SHP77 treated with DMSO at 0.1 percent for 48 hours (cell line): ENCODE measurements around the gene IFNA1.
"Not testable (repeated sequence)": the region's sequence is repeated elsewhere in the genome, so short reads cannot be mapped to it uniquely, and the experiment has no call there.

Experiments used
- DNase-seq: peaks from one replicate; lab custom pipeline; 2025; lab: John Stamatoyannopoulos, UW

Gene IFNA1

DNA sequence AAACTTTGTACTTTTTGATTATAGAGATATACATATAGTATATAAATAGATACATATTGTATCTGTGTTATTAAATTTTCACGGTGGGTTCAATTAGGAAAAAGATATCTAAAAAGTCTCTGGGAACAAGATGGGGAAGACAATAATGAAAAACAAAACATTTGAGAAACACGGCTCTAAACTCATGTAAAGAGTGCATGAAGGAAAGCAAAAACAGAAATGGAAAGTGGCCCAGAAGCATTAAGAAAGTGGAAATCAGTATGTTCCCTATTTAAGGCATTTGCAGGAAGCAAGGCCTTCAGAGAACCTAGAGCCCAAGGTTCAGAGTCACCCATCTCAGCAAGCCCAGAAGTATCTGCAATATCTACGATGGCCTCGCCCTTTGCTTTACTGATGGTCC lies at the start of gene IFNA1:
TSS of gene IFNA1 (plus strand) at position 301 of the 400 bp plus-strand sequence. CDS start at position 370, 69 bp downstream.
- DNase-seq = no peak

DNA sequence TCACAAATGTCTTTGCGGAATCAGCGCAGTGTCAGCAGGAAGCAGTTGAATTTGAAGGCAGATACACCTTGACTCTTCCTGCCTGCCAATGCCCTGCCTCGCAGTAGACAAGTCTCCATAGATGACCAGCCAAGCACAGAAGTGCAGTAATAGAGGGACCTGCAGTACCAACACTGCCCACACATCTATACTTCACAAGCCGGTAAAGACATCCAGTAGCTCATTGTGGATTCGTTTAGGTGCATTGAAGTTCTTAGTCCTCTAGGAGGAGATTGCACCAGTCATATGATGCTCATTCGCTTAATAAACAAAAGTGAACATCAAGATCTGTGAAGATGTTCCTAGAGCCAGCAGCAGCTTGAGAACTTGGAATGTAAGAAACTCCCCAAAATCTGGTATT lies 48.0 kb upstream of the IFNA1 start:
- peak; percentile 0 for DNase-seq

DNA sequence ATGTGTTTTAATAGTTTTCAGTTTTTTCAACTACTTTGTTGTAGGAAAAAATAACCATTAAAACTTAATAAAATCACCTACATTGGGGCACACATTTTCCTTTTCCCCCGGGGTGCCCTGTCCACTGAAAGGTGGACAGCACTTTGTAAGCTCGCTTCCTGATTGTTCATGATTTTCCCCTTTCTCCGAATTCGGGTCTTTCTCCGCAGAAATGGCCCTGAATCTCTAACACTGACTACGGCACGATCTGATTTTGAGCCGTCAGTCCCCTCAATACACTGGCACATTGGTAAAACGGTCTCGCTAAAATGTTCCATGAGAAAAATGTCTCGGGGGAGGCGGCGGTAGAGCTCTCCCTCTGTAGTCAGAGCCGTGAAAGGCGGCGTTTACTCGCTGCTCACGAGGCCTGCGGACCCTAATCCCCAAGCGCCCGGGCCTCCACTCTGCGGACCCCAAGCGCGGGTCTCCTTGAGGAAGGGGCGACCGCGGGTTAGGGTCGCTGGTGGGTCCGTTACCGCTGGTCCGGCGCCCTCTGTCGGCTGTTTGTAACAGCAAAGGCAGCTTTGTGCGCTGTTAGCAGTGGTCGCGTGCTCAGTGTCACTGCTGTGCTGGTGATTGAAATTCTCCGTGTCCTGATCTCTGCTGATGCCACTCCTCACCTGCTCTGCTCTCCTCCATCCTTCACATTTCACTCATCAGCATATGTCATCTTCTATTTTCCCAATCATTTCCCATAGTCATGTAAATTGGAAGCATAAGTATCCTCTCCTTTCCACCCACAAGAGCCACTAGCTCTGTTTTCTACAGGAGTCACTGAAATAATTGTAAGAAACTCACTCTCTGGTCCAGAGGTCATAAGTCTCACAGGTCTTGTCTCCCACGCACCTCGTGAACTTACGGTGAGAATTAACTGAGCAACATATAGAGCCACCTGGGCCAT lies 44.2 kb upstream of the IFNA1 start:
- DNase-seq = no peak

DNA sequence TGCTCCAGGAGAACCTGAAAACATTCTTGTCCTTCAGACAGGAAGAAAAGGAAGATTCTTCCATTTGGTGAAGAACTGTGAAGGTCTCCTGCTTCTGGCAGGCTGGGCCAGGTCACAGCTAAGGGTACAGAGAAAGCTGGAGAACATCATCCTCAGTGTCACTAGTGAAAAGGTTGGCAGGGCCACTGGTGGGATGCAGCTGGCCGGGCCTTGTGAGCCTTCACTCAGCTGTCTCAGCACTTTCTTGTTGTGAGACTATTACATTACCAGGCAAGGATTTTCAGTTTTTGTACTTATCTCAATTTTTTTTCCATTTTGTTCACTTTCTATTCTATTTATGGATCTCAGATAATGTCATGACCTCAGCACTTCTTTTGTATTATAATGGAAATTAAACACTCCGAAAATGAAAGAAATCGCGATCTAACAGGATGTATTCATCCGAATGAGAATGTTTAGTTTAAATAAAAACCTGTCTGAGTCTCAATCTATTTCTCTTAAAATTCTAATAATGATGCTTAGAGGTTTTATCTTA lies 41.2 kb upstream of the IFNA1 start:
- no peak for DNase-seq

DNA sequence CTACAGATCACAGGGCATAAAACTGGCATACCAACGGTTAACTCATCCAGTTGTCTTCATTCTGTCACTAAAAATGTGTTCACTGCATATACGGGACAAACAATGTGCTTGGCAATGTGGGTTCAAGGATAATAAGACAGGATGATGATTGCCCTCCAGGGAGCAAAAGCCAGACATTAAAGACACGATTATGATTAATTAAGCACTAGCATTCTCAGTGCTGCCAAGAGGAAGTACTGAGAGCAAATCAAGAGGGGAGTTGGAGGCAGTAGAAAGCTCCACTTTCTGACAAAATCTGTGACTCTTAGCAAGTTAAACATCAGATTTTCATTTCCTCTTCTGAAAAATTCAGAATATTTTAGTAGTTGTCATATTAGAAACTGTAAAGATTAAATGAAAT lies 40.3 kb upstream of the IFNA1 start:
- DNase-seq = no peak

DNA sequence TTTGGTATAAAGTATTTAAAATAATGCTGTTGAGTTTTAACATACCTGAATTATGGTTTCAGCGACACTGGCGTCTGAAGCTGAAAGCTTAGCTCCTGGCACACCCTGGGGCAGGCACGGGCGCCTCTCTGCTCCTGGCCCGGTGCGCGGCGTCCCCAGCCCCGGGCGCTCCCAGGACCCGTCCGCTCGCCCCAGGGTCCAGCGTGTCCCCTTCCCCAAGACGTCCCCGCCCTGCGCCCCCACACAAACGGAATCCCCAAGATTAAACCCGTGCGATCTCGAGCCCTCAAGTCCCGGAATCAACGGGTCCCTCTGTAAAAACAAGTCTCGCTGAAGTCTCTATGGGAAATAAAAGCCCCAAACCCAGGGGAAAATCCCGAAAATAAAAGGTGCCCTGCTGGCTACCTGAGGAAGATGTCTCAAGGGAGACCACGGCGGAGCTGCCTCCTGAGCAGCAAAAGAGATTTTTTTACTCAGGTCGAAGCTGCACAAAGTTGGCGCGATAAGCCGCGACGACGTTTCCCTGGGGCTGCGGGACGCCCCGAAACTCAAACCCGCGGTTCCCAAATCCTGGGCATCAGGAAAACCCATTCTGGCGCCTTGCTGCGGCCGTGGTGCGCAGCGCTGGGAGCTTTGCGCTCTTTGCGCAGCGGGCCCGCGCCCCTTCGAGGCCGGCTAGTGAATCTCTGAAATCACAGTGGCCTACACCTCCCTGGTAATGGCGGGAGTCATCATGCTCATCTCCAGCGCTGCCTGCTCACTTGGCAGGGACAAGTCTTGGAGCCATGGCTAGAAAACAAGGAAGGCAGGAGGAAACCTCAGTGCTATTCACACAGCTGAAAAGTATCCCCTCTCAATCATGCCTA lies 37.6 kb upstream of the IFNA1 start:
- DNase-seq = no peak

DNA sequence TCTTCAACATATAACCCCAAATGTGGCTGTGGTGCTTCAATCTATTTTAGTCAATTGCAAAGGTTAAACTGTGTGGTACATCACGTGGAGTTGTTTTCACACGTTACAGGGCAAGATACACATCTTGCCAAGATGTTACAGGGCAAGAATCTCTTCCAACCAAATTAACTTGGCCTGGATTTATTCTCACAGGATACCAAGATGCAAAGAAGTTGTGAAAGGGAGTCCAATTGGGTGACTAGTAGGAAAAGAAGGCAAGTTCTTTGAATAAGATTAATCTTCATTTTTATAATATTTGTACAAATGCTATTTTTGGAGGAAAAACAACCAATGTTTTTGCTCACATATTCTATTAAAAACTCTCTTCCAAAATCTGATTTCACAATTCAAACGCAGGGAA lies 36.1 kb upstream of the IFNA1 start:
- DNase-seq = no peak

DNA sequence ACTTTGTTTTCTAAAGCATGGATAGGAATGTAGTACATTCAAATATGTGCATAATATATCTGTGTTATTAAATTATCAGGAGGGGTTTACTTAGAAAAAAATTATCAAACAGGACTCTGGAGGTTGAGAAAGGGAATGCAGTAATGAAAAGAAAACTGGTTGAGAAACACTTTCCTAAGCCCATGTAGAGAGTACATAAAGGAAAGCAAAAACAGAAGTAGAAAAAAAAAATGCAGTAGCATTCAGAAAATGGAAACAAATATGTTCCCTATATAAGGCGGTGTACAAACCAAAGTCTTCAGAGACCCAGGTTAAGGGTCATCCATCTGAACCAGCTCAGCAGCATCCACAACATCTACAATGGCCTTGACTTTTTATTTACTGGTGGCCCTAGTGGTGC lies 31.4 kb upstream of the IFNA1 start, which contains the start of gene IFNA8:
TSS of gene IFNA8 (plus strand) at position 301 of the 400 bp plus-strand sequence. CDS start at position 361, 60 bp downstream.
- DNase-seq = no peak

DNA sequence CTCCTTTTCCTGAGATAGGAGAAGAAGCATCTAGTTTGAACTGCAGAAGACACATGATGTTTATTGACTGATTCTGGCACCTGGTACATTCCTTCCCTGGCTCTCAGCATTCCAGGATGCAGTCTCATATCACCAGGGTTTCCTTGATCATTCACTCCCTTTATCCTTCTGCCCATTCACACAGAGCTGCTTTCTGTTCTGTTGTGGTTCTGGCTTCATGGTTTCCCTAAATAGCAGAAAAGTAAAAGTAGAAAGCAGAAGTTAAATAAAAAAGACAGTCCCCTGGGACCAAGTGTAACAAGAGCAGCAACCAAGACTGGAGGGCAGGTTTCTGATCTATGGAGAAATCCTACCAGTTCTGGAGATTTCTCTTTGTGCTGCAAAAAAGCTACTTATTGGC lies 28.1 kb upstream of the IFNA1 start:
- DNase-seq = no peak

DNA sequence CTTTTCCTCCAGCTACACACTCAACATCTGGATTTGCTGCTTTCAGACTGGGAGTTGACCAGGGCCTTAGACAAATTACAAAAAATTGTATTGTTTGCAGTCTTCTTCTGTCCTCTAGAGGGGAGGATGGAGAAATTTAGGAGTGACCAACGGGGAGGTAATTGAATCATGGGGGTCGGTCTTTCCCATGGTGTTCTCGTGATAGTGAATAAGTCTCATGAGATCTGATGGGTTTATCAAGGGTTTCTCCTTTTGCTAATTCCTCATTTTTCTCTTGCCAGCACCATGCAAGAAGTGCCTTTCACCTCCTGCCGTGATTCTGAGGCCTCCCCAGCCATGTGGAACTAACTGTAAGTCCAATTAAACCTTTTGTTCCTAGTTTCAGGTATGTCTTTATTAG lies 27.1 kb upstream of the IFNA1 start:
- DNase-seq = no peak

DNA sequence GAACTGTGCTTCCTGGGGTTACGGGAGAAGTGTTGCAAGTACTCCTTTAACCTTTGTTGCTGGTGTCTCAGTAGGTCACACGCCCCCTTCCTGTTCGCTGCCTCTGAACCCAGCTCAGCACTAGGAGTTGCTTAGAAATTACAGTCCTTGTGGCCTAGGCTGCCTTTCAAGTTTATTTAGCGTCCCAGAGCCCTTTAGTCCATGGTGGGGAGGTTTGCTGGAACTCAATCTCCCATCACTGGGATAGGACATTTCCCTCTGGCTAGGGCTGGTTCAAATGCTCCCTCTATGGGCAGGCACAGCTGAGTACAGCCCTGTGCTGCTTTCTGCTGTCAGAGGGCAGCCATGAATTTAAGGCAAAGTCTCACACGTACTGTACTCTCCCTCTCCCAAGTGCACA lies 26.6 kb upstream of the IFNA1 start:
- DNase-seq = no peak

DNA sequence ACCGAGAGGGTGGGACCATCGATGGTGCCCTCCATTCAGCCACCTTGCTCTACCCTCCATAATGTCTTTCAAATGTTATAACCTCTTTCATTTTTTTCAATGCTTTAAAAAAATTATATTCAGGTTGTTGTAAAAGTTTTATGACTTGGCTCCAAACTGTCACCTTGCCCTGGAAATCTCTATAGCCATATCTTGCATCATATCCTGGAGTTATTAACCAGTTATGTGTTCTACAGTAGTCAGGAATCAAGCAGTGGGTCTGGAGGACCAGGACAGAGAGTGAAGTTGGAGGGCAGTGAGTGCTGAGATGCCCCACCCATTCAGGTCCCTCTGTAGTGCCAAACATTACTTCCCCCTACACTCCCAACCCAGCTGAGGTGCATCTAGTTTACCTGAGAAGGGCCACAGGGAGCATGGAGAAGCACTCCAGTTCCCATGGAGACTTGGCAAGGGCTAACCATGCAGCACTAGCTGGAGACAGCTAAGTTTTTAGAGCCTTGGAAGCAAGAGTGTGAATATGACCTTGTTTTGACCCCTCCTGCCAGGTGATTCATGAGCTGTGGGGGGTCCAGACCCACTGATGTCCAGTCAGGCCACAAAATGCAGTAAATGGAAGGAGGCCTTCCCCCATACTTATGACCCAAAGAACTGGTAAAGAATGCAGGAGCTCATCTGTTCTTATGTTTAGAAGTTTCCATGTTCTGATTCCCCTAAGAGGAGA lies 25.9 kb upstream of the IFNA1 start:
- DNase-seq = no peak

DNA sequence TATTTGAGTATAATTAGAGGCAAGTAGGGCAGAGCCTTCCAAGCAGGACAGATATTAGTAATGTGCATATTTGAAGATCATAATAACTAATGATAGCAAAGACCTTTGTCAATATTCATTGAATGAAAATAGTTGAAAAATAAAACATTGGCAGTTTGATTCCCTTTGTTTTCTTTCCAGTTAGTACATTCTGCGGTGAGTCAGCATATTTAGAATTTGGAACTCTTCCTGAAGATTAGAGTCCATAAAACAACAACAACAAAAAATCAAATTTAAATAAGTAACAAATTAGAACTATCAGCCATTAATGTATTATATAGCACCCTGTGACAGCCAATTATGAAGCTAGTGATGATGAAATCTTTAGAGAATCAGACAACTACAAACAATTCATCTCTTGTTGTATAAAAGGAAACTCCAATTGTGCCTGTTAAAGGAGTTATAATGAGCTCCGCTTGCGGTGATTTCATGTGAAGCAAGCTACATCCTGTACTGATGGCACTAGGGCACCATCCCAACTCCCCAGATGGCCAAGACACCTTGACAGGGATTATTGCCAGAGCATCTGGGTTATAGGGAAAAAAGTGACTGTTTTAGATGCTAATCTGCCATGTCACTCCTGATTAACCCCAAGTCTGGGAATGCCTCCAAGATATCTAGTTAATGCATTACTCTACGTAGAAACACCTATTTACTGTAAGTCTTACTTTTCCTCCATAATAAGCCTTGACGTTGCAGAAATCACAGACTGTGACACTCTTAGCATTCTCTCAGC lies 24.6 kb upstream of the IFNA1 start:
- DNase-seq = no peak

DNA sequence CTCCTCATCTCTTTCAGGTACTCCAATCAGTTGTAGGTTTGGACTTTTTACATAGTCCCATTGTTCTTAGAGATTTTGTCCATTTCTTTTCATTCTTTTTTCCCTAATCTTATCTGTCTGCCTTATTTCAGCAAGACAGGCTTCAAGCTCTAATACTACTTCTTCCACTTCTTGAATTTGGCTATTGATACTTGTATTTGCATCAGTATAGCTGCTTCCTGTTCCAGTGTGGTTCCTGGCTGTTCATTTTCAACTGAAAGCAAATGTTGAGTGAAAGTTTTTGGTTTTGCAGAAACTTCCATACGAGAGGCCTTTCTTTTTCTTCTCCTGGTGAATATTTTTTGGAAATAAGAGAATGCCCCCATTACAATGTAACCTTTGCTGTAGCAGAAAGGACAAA lies 12.0 kb upstream of the IFNA1 start:
- DNase-seq = no peak

DNA sequence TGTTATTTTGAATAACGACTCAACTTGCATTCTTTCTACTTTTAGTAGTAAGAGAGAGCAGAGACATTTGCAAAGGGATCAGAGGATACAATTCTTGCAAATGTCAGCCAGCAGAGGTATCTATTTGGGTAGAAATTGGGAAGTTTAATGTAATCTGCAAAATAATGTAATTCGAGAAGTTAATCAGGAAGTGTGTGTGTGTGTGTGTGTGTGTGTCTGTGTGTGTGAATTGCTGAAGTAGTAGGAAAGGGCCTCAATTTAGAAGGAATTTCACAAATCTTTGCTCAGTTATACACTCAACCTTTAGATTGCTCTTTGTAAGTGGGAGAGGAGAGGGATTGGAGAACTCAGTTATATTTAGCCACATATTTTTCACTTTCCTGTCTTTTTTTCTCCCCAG lies 11.0 kb upstream of the IFNA1 start:
- no peak for DNase-seq

DNA sequence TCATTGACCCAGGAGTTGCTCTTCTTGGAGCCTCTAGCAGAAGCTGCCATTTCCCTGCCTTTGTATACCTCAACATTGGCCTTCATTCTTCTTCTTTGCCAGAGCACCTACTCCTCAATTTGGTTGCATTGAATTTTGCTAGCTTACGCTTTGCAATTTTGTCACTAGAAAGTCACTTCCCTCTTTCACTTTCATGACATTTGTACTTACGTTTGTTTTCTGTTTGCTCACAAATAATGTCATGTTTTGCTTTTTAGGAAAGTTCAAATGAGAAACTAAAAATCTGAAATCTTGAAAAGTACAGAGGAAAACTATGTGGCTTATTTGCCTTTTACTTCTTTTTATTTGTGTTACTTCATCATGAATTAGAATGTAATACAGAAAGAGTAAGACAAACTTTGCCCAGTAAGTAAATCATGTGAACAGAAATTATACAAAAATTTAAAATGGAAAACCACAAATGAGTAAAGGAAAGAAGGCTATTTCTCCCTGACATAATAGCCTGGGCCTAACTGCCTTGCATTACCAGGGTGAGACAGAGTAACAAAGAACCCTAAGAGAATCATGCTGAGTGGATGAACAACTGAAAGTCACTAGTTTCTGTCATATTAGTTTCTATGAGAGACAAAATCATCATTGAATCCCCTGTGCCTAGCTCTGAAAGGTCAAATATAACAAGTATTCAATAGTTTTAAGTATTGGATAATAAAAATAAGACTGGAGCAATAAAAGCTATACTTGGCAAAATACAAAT lies 7.4 kb upstream of the IFNA1 start:
- DNase-seq = no peak

DNA sequence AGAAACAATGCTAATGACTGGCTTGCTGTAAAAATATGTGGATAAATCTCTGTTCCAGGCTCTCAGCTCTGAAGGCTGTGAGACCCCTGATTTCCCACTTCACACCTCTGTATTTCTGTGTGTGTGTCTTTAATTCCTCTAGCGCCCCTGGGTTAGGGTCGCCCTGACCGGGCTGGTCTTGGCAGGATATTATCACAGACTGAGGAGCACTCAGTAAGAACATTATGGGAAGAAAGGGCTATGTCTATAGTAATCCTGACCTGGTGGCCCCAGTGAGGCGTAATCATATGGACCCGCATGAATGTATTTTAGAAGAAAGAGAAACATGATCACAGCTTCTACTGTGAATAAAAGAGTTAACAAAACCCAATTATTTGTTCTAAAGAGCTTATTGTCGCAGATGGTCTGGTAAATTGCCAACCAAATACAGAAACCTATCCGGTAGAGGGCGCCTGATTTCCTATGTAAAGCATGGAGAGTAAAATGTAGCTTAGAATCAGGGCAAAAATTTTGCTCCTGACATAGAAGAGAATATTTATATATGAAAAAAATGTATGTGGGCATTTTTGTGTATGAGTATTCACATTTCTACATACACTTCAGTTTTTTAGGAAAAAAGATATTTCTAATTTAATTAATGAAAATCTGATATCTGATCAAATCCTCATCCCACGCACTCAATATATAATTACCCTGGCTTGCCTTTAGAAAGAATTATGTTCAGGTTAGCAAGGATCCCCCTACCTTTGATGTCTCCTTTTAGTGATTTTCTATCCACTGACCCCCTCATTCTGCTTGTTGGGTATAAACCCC lies 5.8 kb upstream of the IFNA1 start:
- no peak for DNase-seq

DNA sequence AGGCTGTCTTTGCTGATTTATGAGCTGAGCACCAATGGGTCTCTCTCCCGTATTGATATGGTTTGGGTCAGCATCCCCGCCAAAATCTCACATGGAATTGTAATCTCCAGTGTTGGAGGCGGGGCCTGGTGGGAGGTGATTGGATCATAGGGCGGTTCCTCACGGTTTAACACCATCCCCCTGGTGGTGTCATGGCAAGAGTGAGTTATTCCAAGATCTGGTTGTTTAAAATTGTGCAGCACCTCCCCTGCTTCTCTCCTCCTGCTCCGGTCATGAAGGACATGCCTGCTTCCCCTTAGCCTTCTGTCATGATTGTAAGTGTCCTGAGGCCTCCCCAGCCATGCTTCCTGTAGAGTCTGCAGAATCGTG lies 5.2 kb upstream of the IFNA1 start:
- DNase-seq = not testable (repeated sequence)

DNA sequence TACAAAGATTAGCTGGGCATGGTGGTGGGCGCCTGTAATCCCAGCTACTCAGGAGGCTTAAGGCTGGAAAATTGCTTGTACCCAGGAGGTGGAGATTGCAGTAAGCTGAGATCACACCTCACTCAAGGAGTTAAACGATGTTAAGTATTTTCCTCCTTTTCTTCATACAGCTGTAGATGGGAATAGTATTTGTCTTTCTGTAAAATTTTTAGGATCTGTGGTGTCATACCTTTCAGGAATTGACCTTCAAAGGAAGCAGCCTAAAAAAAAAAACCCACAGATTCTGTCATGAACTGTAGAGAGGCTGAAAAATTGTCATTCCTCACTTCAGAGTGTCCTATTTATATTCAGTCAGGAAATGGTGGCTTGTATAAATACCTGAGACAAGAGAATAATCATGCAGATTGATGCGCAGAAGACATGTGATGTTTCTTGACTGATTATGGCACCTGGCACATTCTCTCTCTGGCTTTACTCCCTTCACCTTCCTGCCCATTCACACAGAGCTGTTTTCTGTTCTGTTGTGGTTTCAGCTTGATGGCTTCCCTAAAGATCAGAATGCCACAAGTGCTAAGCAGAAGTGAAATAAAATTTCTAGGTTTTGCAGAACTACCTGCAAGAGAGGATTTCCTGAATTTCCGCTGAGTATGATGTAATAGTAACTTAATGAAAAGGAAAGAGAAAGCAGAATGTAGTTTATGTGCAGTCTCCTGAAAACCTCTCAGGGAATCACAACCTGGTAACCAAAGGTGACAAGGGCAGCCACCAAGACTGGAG lies 3.8 kb downstream of the IFNA1 start:
- DNase-seq = no peak
